C4-2B (cell line): ENCODE measurements around the gene FAM53B.

Experiments
- ZFX ChIP-seq: fragments of 450-650 bp; IDR thresholded peaks from 2 replicates; pipeline ENCODE4 v1.6.1; 2017
- TF ChIP-seq, protein P1 (sequence below): fragments of 450-650 bp; conservative IDR thresholded peaks from 2 replicates; pipeline ENCODE4 v1.5.1; 2017; ENCODE audit warnings: mild to moderate bottlenecking

DNA sequence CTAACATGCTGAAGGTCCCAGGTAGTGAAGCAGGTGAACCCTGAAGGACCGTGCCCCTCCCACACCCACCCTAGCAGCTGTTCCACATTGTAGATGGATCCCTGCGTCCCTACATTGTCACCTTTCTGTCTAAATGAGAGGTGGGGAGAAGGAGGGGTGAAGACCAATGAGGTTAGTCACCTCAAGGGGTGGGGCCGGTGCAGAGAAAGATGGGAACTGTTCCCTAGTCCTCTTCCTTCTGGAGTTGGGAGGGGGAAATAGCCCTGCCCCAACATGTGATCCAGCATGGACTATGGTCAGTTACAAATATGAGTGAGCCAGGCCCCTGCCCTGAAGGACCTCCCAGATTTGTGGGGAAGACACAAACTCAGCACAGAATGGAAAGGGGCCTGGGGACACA is 158.0 kb downstream of the FAM53B start:
- TF ChIP-seq, protein P1, sequence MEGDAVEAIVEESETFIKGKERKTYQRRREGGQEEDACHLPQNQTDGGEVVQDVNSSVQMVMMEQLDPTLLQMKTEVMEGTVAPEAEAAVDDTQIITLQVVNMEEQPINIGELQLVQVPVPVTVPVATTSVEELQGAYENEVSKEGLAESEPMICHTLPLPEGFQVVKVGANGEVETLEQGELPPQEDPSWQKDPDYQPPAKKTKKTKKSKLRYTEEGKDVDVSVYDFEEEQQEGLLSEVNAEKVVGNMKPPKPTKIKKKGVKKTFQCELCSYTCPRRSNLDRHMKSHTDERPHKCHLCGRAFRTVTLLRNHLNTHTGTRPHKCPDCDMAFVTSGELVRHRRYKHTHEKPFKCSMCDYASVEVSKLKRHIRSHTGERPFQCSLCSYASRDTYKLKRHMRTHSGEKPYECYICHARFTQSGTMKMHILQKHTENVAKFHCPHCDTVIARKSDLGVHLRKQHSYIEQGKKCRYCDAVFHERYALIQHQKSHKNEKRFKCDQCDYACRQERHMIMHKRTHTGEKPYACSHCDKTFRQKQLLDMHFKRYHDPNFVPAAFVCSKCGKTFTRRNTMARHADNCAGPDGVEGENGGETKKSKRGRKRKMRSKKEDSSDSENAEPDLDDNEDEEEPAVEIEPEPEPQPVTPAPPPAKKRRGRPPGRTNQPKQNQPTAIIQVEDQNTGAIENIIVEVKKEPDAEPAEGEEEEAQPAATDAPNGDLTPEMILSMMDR: no peak
- TF ChIP-seq ZFX: no peak
